GM12878 (cell line): ENCODE results near the gene MAZ. TPM values are rescaled to one million over a fixed set of nuclear protein-coding genes. Genes with fewer than 3 reads are reported as not detected.
A peak's percentile ranks its signal among the peaks of the same experiment; 100 is the strongest.

Experiments used
- FOXM1 ChIP-seq: IDR thresholded peaks from 2 replicates; pipeline ENCODE4 v1.6.1; 2012; ENCODE audit warnings: low read depth, mild to moderate bottlenecking, inconsistent platforms, low read length, moderate library complexity
- MTA2 ChIP-seq: fragments of 450-650 bp; IDR thresholded peaks from 2 replicates; pipeline ENCODE4 v1.6.1; 2016; ENCODE audit warnings: low read depth, mild to moderate bottlenecking, moderate library complexity
- NR2C1 ChIP-seq: fragments of 450-650 bp; IDR thresholded peaks from 2 replicates; pipeline ENCODE4 v1.6.1; 2017; ENCODE audit warnings: antibody characterized with exemption, mild to moderate bottlenecking, moderate library complexity
- TCF12 ChIP-seq: IDR thresholded peaks from 2 replicates; pipeline ENCODE4 v1.6.1; 2011; ENCODE audit warnings: low read depth, mild to moderate bottlenecking, low read length
- TCF7 ChIP-seq: IDR thresholded peaks from 2 replicates; pipeline ENCODE4 v1.6.1; 2014; ENCODE audit warnings: antibody characterized with exemption, borderline replicate concordance
- polyA plus RNA-seq, 11 experiments: library from polyadenylated mRNA; depleted of rRNA in 4 of 11; unstranded in 6 of 11; stranded (reverse) in 5 of 11; fragments of >200 nt; fragmentation: Nextera tagmentation in 4 of 11; fragmentation: Illumina TruSeq in 1 of 11; extraction: Ambion mirVana in 4 of 11; extraction: Trizol in 1 of 11; gene quantifications; 1 replicate in 1 of 11; 2 replicates in 10 of 11; pipeline versions ENCODE4 v1.2.1 to v1.2.3, GENCODE V29; 2011 to 2016; ENCODE audit warnings: inconsistent platforms in 2 of 11, missing spikeins in 2 of 11, low read depth in 1 of 11
- total RNA-seq, 4 experiments: library from RNA; depleted of rRNA in 3 of 4; stranded (reverse); fragments of >200 nt in 3 of 4; fragmentation: Illumina TruSeq in 1 of 4; extraction: Trizol in 1 of 4; gene quantifications; 2 replicates each; pipeline versions ENCODE4 v1.2.1 to v1.2.3, GENCODE V29; 2013 to 2021
- TF ChIP-seq, protein P1 (sequence below): fragments of 450-650 bp; conservative IDR thresholded peaks from 2 replicates; pipeline ENCODE4 v1.6.1; 2017; ENCODE audit warnings: mild to moderate bottlenecking, moderate library complexity
- TF ChIP-seq, protein P2 (sequence below): IDR thresholded peaks from 2 replicates; pipeline ENCODE4 v1.6.1; 2012; ENCODE audit warnings: low read depth, low read length, improper control_type of control experiment
- TF ChIP-seq, protein P3 (sequence below): fragments of 450-650 bp; IDR thresholded peaks from 2 replicates; pipeline ENCODE4 v1.6.1; 2017; ENCODE audit warnings: antibody characterized with exemption, mild to moderate bottlenecking, moderate library complexity

The MAZ gene
- total and polyA plus RNA-seq, 10 of the 15 experiments (the other 5 are each of a cell fraction or from before 2014, with no cell fraction given) = 23.9 to 309 (median 116) TPM

DNA sequence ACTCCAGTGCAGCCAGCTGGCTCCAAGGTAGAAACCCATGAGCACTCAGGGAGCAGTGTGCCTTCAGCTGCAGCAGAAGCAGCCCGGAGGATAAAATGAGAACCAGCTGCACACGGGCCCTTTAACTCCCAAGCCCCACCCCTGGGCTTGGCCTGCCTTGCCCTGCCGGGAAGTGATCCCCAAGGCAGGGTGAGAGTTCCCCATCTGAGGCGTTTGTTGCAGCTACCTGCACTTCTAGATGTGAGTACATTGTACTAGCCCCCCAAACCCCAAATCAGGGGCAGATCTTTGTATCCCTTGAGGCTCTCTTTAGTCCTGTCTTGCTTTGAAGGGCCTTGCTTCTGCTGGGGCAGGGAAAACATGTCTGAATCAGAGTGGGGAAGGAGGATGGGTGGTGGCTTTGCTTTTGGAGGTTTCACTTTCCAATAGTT lies 14.0 kb downstream of the MAZ start, which contains the start of gene MVP (continued):
- TF ChIP-seq, protein P1, sequence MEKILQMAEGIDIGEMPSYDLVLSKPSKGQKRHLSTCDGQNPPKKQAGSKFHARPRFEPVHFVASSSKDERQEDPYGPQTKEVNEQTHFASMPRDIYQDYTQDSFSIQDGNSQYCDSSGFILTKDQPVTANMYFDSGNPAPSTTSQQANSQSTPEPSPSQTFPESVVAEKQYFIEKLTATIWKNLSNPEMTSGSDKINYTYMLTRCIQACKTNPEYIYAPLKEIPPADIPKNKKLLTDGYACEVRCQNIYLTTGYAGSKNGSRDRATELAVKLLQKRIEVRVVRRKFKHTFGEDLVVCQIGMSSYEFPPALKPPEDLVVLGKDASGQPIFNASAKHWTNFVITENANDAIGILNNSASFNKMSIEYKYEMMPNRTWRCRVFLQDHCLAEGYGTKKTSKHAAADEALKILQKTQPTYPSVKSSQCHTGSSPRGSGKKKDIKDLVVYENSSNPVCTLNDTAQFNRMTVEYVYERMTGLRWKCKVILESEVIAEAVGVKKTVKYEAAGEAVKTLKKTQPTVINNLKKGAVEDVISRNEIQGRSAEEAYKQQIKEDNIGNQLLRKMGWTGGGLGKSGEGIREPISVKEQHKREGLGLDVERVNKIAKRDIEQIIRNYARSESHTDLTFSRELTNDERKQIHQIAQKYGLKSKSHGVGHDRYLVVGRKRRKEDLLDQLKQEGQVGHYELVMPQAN = peak; percentile 53; the same call in 1 of the 2 replicates
- TF ChIP-seq, protein P2, sequence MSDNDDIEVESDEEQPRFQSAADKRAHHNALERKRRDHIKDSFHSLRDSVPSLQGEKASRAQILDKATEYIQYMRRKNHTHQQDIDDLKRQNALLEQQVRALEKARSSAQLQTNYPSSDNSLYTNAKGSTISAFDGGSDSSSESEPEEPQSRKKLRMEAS = no peak
- TF ChIP-seq MTA2 (no peak), FOXM1 (no peak), NR2C1 (no peak), TCF7 (no peak), TCF12 (peak; percentile 40; the same call in 1 of the 2 replicates)
- TF ChIP-seq, protein P3, sequence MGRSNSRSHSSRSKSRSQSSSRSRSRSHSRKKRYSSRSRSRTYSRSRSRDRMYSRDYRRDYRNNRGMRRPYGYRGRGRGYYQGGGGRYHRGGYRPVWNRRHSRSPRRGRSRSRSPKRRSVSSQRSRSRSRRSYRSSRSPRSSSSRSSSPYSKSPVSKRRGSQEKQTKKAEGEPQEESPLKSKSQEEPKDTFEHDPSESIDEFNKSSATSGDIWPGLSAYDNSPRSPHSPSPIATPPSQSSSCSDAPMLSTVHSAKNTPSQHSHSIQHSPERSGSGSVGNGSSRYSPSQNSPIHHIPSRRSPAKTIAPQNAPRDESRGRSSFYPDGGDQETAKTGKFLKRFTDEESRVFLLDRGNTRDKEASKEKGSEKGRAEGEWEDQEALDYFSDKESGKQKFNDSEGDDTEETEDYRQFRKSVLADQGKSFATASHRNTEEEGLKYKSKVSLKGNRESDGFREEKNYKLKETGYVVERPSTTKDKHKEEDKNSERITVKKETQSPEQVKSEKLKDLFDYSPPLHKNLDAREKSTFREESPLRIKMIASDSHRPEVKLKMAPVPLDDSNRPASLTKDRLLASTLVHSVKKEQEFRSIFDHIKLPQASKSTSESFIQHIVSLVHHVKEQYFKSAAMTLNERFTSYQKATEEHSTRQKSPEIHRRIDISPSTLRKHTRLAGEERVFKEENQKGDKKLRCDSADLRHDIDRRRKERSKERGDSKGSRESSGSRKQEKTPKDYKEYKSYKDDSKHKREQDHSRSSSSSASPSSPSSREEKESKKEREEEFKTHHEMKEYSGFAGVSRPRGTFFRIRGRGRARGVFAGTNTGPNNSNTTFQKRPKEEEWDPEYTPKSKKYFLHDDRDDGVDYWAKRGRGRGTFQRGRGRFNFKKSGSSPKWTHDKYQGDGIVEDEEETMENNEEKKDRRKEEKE = no peak
